ENCODE data around the gene MCHR1.
"Not testable (repeated sequence)": the region's sequence is repeated elsewhere in the genome, so short reads cannot be mapped to it uniquely, and the experiment has no call there.

MCHR1 gene

GRCh38 chr22:40679249-40679963 is at the start of gene MCHR1:
Gene MCHR1, plus strand, starts transcription at chr22:40679484. Its CDS starts 169 bp downstream, at chr22:40679653.
- no peak for DNase-seq

- DNase-seq: no peak
These were observed 47.4 kb upstream of the MCHR1 start for GRCh38 chr22:40631925-40632324.

- no peak for DNase-seq
These were observed 46.2 kb upstream of the MCHR1 start for GRCh38 chr22:40633036-40633435.

GRCh38 chr22:40634119-40634903 is 45.0 kb upstream of the MCHR1 start:
- DNase-seq: no peak

GRCh38 chr22:40635043-40635939 is 44.0 kb upstream of the MCHR1 start:
- DNase-seq: no peak

GRCh38 chr22:40635940-40636379 is 43.3 kb upstream of the MCHR1 start:
- no peak for DNase-seq

GRCh38 chr22:40636380-40637182 is 42.7 kb upstream of the MCHR1 start, which contains the start of gene MRTFA:
Gene MRTFA, minus strand, starts transcription at chr22:40636719.
- peak; percentile 99 for DNase-seq

GRCh38 chr22:40637183-40638150 is 41.8 kb upstream of the MCHR1 start:
- DNase-seq: peak; percentile 43

GRCh38 chr22:40638261-40638660 is 41.0 kb upstream of the MCHR1 start:
- DNase-seq: no peak

GRCh38 chr22:40641269-40641668 is 38.0 kb upstream of the MCHR1 start:
- DNase-seq: no peak

- no peak for DNase-seq
These were observed 37.0 kb upstream of the MCHR1 start for GRCh38 chr22:40642316-40642715.

GRCh38 chr22:40645579-40646197 is 33.6 kb upstream of the MCHR1 start:
- no peak for DNase-seq

- no peak for DNase-seq
These were observed 30.9 kb upstream of the MCHR1 start for GRCh38 chr22:40648386-40648785.

- no peak for DNase-seq
These were observed 28.2 kb upstream of the MCHR1 start for GRCh38 chr22:40651057-40651456.

- peak; percentile 79 for DNase-seq
These were observed 27.5 kb upstream of the MCHR1 start for GRCh38 chr22:40651563-40652501.

- DNase-seq: no peak
These were observed 25.9 kb upstream of the MCHR1 start for GRCh38 chr22:40653361-40653760.

GRCh38 chr22:40654522-40655167 is 24.6 kb upstream of the MCHR1 start:
- DNase-seq: no peak

GRCh38 chr22:40655941-40656340 is 23.3 kb upstream of the MCHR1 start:
- DNase-seq: not testable (repeated sequence)

GRCh38 chr22:40656651-40657050 is 22.6 kb upstream of the MCHR1 start:
- not testable (repeated sequence) for DNase-seq

Data from CD4-positive, alpha-beta T cell treated with Interleukin-17A for 1 hour (primary cell).